LNCaP clone FGC (cell line): ENCODE data around the gene PPP1R3G.

Experiments
- DNase-seq: peaks from one replicate; pipeline ENCODE4 v3.0.0-alpha.2; 2011; ENCODE audit warnings: low read depth
- H3K4me3 ChIP-seq: 2 replicates; pipeline ENCODE4 v1.5.1; 2011; ENCODE audit warnings: mild to moderate bottlenecking, low read depth, low read length, control low read depth
- TF ChIP-seq, protein P1 (sequence below): IDR thresholded peaks from 2 replicates; pipeline ENCODE4 v1.5.1; 2012; ENCODE audit warnings: mild to moderate bottlenecking; ENCODE audit not compliant: control insufficient read depth, insufficient read depth; ENCODE audit errors: extremely low read depth

Gene PPP1R3G

DNA sequence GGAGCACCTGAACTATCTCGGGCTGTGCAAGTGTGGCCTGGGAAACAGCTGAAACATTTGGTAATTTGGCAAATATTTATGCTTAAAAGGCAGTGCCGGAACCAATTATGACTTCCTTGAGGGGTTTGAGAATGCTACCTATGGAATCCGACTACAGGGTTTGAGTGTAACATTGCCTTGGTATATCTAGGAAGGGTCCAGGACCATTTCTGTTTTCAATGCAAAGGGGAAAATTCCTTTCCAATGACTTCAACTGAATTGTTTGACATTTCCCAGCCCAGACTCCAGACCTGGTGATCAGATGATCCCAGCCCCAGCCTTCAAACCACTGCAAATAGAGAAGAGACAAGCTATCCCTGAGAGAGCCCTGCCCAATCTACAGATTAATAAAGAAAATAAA is 4.6 kb upstream of the PPP1R3G start:
- TF ChIP-seq, protein P1, sequence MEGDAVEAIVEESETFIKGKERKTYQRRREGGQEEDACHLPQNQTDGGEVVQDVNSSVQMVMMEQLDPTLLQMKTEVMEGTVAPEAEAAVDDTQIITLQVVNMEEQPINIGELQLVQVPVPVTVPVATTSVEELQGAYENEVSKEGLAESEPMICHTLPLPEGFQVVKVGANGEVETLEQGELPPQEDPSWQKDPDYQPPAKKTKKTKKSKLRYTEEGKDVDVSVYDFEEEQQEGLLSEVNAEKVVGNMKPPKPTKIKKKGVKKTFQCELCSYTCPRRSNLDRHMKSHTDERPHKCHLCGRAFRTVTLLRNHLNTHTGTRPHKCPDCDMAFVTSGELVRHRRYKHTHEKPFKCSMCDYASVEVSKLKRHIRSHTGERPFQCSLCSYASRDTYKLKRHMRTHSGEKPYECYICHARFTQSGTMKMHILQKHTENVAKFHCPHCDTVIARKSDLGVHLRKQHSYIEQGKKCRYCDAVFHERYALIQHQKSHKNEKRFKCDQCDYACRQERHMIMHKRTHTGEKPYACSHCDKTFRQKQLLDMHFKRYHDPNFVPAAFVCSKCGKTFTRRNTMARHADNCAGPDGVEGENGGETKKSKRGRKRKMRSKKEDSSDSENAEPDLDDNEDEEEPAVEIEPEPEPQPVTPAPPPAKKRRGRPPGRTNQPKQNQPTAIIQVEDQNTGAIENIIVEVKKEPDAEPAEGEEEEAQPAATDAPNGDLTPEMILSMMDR: no peak
- no peak overlapping the region for H3K4me3 ChIP-seq
- no peak for DNase-seq

DNA sequence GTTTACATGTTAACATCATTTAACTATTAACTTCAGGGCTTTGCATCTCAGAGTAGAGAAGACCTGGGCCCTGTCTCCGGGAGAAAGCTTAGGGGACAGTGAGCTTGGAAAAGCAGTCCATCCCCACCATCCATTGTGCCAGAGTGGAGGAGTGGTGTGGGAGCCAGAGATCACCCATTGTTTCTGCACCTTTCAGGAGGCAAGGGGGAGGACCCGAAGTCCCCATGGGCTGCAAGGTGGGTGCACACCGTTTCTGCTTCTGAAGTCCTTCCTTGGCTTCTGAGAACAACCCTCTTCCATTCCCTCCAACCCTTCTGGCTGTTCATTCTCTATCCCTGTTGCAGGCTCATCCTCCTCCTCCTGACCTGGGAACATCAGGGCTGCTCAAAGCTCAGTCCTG is 4.0 kb upstream of the PPP1R3G start:
- TF ChIP-seq, protein P1: no peak
- DNase-seq: no peak
- H3K4me3 ChIP-seq: no peak overlapping the region

DNA sequence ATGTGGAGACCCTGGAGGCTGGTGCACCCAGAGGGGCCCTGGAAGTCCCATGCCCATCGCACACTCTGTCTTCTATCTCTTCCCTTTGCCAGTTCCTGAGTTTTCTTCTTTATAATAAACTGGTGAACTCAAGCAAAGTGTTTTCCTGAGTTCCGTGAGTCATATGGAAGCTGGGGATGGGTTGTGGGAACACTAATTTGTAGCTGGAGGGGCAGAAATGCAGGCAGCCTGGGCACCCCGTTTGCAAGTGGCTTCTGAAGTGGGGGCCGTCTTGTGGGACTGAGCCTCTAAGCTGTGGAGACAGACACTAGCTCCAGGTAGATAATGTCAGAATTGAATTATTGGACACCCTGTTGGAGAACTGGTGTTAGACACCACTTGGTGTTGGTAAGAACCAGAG is 3.2 kb upstream of the PPP1R3G start:
- DNase-seq: no peak
- TF ChIP-seq, protein P1: no peak
- no peak overlapping the region for H3K4me3 ChIP-seq

DNA sequence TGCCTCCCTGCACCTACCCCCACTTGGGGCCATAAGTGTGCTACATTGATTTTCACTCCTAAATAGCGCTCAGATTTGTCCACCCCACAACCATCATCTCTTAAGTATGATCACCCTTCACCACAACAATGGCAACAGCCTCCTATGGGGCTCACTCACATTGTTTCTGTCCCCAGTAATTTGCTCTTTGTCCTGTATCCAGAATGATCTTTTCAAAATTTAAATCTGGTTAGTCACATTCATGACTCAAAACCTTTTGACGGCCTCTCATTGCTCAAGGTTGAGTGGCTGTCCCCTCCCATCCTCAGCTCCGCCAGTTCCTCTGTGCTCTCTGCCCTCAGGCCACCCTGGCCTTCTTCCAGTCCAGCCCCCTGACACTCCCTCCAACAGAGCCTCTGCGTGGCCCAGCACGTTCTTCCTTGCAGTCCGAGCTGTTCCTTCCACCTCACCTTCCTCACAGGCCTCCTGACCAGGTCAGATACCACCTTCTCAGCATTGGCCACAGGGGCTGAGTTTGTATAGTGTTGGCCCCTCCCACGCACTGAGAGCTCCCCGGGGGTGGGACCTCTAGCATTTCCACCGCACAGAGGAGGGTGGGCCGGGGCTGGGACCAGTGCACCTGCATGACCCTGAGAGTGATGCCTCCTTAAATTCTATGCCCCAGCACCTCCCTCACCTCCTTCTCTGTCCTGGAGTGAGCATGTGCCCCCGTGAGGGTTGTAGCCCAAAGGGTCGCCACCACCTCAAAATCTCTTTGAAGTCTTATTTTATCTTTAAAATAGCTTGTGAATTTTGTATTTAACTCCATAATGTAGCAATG is 2.4 kb upstream of the PPP1R3G start:
- no peak for DNase-seq
- TF ChIP-seq, protein P1: no peak

DNA sequence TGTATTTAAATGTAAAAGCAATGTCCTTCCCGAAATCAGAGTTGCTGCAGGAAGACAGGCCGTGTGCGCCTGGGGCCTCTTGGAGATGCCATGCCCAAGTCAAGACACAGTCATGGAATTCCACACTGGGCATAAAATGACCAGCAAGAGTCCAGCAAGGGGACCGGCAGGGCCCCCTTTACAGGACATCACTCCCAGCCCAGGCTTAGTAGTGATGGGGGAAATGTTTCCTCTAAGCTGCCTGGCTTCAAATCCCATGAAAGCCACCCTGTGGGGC is 1.9 kb upstream of the PPP1R3G start:
- H3K4me3 ChIP-seq: no peak overlapping the region
- no peak for DNase-seq
- TF ChIP-seq, protein P1: no peak

More for the DNA sequence above, 2.4 kb upstream of the PPP1R3G start:
- no peak overlapping the region for H3K4me3 ChIP-seq

DNA sequence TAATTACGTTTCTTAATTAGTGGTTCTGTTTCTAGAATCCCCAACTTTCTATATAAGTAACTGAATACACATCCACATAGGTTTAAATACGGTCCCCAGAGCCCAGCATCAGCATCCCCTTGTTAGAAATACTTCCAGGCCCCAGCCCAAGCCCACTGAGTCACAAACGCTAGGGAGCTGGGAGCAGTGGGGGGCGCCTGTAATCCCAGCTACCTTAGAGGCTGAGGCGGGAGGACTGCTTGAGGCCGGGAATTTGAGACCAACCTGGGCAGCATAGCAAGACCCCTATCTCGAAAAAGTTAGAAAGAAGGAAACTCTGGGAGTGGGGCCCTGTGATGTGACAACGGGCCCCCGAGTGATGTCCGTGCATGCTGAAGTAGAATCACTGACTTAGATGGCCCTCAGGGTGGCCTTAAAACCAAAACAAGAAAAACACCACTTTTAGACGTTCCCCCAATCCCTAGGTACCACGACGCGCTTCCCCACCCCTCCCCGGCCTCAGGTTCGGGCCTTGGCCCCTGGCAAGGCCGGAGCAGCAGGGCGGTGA is 1.3 kb upstream of the PPP1R3G start:
- DNase-seq: no peak
- TF ChIP-seq, protein P1: no peak
- no peak overlapping the region for H3K4me3 ChIP-seq

DNA sequence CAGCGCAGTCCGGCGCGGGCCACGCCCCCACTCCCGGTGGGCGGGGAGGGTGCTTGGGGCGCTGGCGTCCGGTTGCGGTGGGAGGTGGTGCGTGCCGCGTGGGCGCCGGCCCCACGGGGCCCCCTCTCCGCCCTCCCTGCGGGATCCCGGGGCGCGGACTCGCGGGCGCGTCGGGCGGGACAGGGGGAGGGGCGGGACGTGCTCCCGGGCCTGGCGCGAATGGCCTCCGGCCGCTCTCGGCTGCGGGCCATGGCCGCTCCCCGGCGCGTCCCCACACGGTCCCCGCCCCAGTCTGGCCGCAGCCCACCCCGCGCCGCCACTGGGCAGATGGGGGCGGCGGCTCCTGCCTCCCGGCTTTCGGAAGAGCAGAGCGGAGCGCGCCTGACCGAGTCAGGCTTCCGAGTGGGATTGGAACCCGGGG is 771 bp upstream of the PPP1R3G start:
- peak overlapping the region; percentile 42 for H3K4me3 ChIP-seq
- TF ChIP-seq, protein P1: no peak
- no peak for DNase-seq
